22Rv1 (cell line): ENCODE measurements around the gene NOLC1.

Source experiments
- ZFX ChIP-seq: fragments of 450-650 bp; IDR thresholded peaks from 2 replicates; pipeline ENCODE4 v1.6.1; 2017; ENCODE audit warnings: antibody characterized with exemption, borderline replicate concordance
- TF ChIP-seq, protein P1 (sequence below): fragments of 450-650 bp; IDR thresholded peaks from 2 replicates; pipeline ENCODE4 v1.5.1; 2017; ENCODE audit warnings: mild to moderate bottlenecking

DNA sequence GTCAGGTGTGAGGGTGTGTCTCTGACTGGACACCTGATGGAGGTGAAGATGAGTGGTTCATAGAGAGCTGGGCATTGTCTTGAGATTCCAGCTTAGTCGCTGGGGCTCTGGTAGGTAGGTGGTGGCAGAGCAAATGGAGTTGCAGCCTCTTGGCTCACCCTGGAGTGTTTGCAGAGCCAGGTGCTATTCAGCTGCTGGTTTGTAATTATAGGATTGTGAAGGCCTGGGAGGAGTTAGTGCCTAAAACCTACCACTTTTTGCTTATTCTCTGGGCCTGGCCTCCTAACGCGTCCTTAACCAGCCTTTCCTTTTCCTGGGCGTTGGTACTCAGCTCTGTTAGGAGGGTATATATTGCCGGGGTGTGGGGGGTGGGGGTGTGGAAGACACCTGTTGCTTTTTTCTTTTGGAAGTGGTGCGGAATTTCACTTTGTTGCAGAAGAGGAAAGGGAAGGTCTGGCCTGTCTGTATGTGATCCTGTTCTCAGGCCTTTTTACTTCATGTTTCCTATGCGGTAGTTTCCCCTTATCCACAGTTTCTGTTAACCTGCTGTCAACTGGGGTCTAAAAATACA lies 16.1 kb upstream of the NOLC1 start:
- TF ChIP-seq, protein P1, sequence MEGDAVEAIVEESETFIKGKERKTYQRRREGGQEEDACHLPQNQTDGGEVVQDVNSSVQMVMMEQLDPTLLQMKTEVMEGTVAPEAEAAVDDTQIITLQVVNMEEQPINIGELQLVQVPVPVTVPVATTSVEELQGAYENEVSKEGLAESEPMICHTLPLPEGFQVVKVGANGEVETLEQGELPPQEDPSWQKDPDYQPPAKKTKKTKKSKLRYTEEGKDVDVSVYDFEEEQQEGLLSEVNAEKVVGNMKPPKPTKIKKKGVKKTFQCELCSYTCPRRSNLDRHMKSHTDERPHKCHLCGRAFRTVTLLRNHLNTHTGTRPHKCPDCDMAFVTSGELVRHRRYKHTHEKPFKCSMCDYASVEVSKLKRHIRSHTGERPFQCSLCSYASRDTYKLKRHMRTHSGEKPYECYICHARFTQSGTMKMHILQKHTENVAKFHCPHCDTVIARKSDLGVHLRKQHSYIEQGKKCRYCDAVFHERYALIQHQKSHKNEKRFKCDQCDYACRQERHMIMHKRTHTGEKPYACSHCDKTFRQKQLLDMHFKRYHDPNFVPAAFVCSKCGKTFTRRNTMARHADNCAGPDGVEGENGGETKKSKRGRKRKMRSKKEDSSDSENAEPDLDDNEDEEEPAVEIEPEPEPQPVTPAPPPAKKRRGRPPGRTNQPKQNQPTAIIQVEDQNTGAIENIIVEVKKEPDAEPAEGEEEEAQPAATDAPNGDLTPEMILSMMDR: no peak
- no peak for TF ChIP-seq ZFX
